ENCODE results near the gene TSPAN14. TPM values are rescaled to one million over a fixed set of nuclear protein-coding genes. Genes with fewer than 3 reads are reported as not detected.

The TSPAN14 gene
- total RNA-seq, 1 experiment from 2014 or later, result 73.5 TPM

GRCh38 chr10:80471001-80471400, 16.9 kb downstream of the TSPAN14 start (continued):
- no peak for TF ChIP-seq PRDM15 (CRISPR knock-in tag; IDR thresholded peaks at IDR 0.05)
- no peak for TF ChIP-seq AR (CRISPR knock-in tag; IDR thresholded peaks at IDR 0.05)
- no peak for TF ChIP-seq RELA (CRISPR knock-in tag; IDR thresholded peaks at IDR 0.05; ENCODE audit: borderline replicate concordance)

- POLR2A ChIA-PET, result no interaction called here
- DNase-seq (ENCODE audit: low spot score) (no peak), ATAC-seq (no peak)
- Mint-ChIP-seq H3K4me1 (peaks cover 63% of the 10 kb centered on the region), H3K36me3 (peaks cover 20% of the 10 kb centered on the region), H3K27ac (no peak overlapping the region), H3K9me3 (no peaks in the 10 kb centered on the region), H3K4me3 (no peak overlapping the region), H3K27me3 (ENCODE audit: low read depth) (peaks cover 28% of the 10 kb centered on the region)
- TF ChIP-seq ZNF121 (CRISPR knock-in tag; IDR thresholded peaks at IDR 0.05) (peak; percentile 18; the same call in 1 of the 2 replicates), PRRX2 (CRISPR knock-in tag; IDR thresholded peaks at IDR 0.05) (no peak)
- CTCF ChIA-PET, result interaction anchor here (0.7 to 4.3 kb wide), 2 partner anchors 27 to 33 kb away, joined by 3 to 31 read pairs; no protein-coding TSS in a partner anchor
These were observed 17.7 kb downstream of the TSPAN14 start for GRCh38 chr10:80471715-80472233.

- Mint-ChIP-seq H3K27me3 (ENCODE audit: low read depth) (peaks cover 21% of the 10 kb centered on the region), H3K27ac (no peak overlapping the region), H3K36me3 (peaks cover 23% of the 10 kb centered on the region), H3K4me1 (peaks cover 62% of the 10 kb centered on the region), H3K9me3 (no peaks in the 10 kb centered on the region), H3K4me3 (no peak overlapping the region)
- ChIA-PET CTCF (interaction anchor here (0.6 to 4.3 kb wide), 3 partner anchors 25 to 32 kb away, joined by 3 to 31 read pairs (median 4); no protein-coding TSS in a partner anchor), POLR2A (no interaction called here)
- DNase-seq (ENCODE audit: low spot score), result no peak
- ATAC-seq, result no peak
- TF ChIP-seq PRDM15 (CRISPR knock-in tag; IDR thresholded peaks at IDR 0.05), result no peak
- no peak for TF ChIP-seq KAT7 (CRISPR knock-in tag; IDR thresholded peaks at IDR 0.05; ENCODE audit: borderline replicate concordance)
- no peak for TF ChIP-seq SMAD3 (CRISPR knock-in tag; IDR thresholded peaks at IDR 0.05; ENCODE audit: borderline replicate concordance)
- no peak for TF ChIP-seq GABPB1 (CRISPR knock-in tag; IDR thresholded peaks at IDR 0.05)
- no peak for TF ChIP-seq FOXK1 (CRISPR knock-in tag; IDR thresholded peaks at IDR 0.05)
- no peak for TF ChIP-seq GTF2I (CRISPR knock-in tag; conservative IDR thresholded peaks at IDR 0.05)
- TF ChIP-seq ZBTB21 (CRISPR knock-in tag; IDR thresholded peaks at IDR 0.05; ENCODE audit: borderline replicate concordance), result no peak
- no peak for TF ChIP-seq SOX15 (CRISPR knock-in tag; IDR thresholded peaks at IDR 0.05)
- no peak for TF ChIP-seq CDX4 (CRISPR knock-in tag; IDR thresholded peaks at IDR 0.05; ENCODE audit: borderline replicate concordance)
- no peak for TF ChIP-seq ZNF416 (CRISPR knock-in tag; IDR thresholded peaks at IDR 0.05)
- TF ChIP-seq ZNF532 (CRISPR knock-in tag; IDR thresholded peaks at IDR 0.05; ENCODE audit: borderline replicate concordance), result no peak
These were observed 18.4 kb downstream of the TSPAN14 start for GRCh38 chr10:80472234-80473095.

Data from WTC11 (cell line).